Measurements from ENCODE around the gene SBF2.

SBF2 gene

DNA sequence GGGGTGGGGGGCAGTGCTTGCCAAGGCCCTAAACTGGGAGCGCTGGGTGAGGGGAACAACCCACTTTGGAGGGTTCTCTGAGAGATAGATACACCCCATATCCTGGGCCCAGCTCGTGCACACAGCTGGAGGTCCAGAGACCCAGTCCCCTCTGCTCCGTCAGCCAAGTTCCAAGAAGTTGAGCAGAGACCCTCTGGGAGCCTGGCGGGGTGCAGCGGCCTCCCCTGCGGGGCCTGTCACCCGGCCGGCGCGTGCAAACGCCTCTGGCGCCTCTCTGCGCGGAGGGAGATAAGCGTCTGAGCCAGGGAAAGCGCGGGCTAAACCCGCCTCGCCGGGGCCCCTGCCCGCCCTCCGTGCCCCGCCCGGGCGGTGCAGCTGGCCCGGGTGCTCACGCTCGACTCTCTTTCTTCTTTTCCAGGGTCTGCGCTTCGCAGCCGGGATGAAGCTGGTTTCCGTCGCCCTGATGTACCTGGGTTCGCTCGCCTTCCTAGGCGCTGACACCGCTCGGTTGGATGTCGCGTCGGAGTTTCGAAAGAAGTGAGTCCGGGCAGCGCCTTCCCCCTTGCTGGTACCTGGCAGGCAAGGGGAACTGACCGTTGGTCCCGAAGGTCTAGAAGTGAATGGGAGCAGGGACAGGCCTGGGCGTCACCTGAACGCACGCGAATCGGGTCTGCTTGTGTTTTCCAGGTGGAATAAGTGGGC lies 11.4 kb upstream of the SBF2 start:
- Histone ChIP-seq H3K27ac (ENCODE audit: low read depth, low read length) (peak overlapping the region; percentile 92), H3K4me1 (ENCODE audit: control insufficient read depth, insufficient read depth, low read length) (peaks cover 33% of the 10 kb centered on the region)

DNA sequence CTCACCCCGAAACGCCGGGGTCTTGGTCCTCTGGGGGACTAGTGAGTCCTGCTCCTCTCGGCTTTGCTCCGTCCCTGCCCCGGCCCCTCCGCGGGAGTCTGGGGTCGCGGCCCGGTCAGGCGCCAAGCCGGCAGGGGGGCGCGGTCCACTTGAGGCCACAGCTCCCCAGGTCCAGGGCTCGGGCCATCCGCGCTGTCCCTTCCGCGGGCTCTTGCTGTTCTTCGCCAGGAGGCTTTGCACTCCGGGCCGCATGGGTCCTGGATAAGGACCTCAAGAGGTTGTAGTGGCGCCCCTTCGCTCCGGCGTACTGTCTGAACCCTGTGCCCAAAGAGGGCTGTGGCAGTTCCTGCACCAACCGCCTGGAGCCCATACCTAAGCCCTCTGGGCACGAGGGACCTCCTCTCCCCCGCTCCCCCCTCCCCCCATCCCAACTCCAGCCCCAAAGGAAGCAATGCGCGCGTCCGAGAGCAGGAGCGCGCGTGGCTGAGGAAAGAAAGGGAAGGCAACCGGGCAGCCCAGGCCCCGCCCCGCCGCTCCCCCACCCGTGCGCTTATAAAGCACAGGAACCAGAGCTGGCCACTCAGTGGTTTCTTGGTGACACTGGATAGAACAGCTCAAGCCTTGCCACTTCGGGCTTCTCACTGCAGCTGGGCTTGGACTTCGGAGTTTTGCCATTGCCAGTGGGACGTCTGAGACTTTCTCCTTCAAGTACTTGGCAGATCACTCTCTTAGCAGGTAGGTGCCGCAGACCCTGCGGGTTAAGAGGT lies 10.7 kb upstream of the SBF2 start, which contains the start of gene ADM:
Gene ADM (plus strand): TSS at position 579 of the 767 bp plus-strand sequence. CDS start 628 bp downstream, outside the sequence.
- Histone ChIP-seq H3K27ac (ENCODE audit: low read depth, low read length) (peak within 1 kb of the TSS; percentile 92), H3K4me3 (ENCODE audit: low read depth, low read length) (peak within 1 kb of the TSS; percentile 80), H3K9ac (ENCODE audit: low read depth, low read length) (peak within 1 kb of the TSS; percentile 74), H3K4me1 (ENCODE audit: control insufficient read depth, insufficient read depth, low read length) (peaks cover 26% of the 10 kb centered on the region), H3K9me3 (ENCODE audit: control insufficient read depth, insufficient read depth, low read length) (no peaks in the 10 kb centered on the region), H3K27me3 (ENCODE audit: control insufficient read depth, insufficient read depth, low read length) (peaks cover 69% of the 10 kb centered on the region), H3K36me3 (ENCODE audit: control insufficient read depth, insufficient read depth, low read length) (peaks cover 12% of the 10 kb centered on the region; the same call in 1 of the 2 replicates)

More for the DNA sequence above, 11.4 kb upstream of the SBF2 start:
- Histone ChIP-seq H3K4me3 (ENCODE audit: low read depth, low read length) (peak overlapping the region; percentile 80), H3K36me3 (ENCODE audit: control insufficient read depth, insufficient read depth, low read length) (peaks cover 11% of the 10 kb centered on the region; the same call in 1 of the 2 replicates), H3K9ac (ENCODE audit: low read depth, low read length) (peak overlapping the region; percentile 74), H3K27me3 (ENCODE audit: control insufficient read depth, insufficient read depth, low read length) (peaks cover 69% of the 10 kb centered on the region), H3K9me3 (ENCODE audit: control insufficient read depth, insufficient read depth, low read length) (no peaks in the 10 kb centered on the region)

DNA sequence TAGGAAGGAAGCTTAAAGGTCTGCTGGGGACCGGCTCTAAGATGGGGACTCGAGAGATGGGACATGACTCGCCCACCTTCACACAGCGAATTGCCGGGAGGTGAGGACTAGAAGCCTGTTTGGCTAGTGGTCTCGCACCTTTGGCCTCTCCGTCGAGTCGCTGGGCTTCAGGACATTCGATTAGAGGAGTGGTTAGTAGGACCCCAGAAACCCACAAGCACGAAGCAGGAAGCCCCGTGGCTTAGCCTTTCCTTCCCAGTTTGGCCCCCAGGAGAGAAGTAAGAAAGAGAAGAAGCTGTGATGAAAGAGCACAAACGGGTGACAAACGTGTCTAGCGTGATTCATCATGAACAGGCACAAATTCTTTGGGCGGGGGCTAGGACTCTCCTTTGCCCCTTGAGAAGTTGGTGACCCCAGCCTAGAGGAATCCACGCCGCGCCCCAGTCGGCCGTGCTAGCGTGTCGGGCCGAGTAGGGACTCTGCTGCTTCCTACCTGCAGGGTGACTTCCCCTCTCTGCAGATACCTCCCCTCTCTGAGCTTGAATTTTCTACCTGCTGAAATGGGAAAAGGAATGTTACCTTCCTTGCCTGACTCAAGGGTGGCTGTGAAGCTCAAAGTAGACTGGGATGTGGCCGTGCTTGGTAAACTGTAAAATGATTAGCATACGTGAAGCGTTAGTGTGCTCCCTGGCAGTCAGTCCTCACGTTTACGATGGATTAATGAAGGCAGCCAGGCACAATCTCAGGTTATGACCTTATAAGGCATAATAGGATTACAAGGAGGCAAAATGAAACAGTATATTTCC lies 9.7 kb upstream of the SBF2 start:
- Histone ChIP-seq H3K9ac (ENCODE audit: low read depth, low read length) (peak overlapping the region; percentile 65), H3K27me3 (ENCODE audit: control insufficient read depth, insufficient read depth, low read length) (peaks cover 65% of the 10 kb centered on the region), H3K27ac (ENCODE audit: low read depth, low read length) (peak overlapping the region; percentile 92)

DNA sequence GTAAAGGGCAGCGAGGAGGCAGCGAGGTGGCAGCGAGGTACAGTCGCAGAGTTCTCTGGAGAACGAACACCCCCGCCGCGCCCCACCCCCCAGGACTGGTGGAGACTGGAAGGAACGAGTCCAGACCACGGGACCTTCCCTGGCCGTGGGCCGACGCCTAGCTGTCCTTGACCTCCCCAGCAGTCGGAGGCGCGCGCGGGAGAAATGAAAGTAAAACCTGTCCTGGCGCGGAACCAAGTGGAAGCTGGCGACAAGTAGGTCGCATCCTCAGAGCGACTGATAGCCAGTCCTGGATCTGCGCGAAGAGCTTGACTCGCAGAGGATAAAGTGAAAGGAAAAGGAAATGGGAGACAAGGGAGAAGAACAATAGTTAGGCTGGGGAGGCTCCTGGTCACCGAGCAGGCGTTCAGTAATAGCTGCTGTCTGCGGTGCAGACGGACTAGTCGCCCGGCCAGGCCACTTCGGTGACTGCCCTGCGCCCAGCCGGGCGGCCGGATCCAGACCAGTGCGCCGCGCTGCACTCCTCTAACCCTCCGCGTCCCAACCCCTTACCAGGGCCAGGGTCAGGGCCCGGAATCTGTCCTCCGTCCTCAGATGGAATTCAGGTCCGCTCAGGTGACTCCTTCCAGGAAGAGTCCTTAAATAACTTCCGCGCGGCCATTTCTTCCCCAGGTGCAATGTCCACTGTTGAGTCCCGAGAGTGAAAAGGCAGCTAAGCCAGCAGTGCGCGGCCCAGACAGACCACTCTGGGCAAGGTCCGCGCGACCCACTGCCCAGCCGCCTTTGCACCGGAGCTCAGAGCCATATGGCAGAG lies 8.9 kb upstream of the SBF2 start:
- Histone ChIP-seq H3K4me1 (ENCODE audit: control insufficient read depth, insufficient read depth, low read length) (peaks cover 11% of the 10 kb centered on the region), H3K4me3 (ENCODE audit: low read depth, low read length) (peak overlapping the region; percentile 80), H3K27ac (ENCODE audit: low read depth, low read length) (peak overlapping the region; percentile 92), H3K9ac (ENCODE audit: low read depth, low read length) (peak overlapping the region; percentile 65), H3K36me3 (ENCODE audit: control insufficient read depth, insufficient read depth, low read length) (peaks cover 16% of the 10 kb centered on the region; the same call in 1 of the 2 replicates), H3K27me3 (ENCODE audit: control insufficient read depth, insufficient read depth, low read length) (peaks cover 58% of the 10 kb centered on the region), H3K9me3 (ENCODE audit: control insufficient read depth, insufficient read depth, low read length) (no peaks in the 10 kb centered on the region)

More for the DNA sequence above, 9.7 kb upstream of the SBF2 start:
- H3K36me3 ChIP-seq (ENCODE audit: control insufficient read depth, insufficient read depth, low read length) = peaks cover 16% of the 10 kb centered on the region; the same call in 1 of the 2 replicates
- H3K9me3 ChIP-seq (ENCODE audit: control insufficient read depth, insufficient read depth, low read length) = no peaks in the 10 kb centered on the region
- H3K4me3 ChIP-seq (ENCODE audit: low read depth, low read length) = peak overlapping the region; percentile 80
- H3K4me1 ChIP-seq (ENCODE audit: control insufficient read depth, insufficient read depth, low read length) = peaks cover 17% of the 10 kb centered on the region

DNA sequence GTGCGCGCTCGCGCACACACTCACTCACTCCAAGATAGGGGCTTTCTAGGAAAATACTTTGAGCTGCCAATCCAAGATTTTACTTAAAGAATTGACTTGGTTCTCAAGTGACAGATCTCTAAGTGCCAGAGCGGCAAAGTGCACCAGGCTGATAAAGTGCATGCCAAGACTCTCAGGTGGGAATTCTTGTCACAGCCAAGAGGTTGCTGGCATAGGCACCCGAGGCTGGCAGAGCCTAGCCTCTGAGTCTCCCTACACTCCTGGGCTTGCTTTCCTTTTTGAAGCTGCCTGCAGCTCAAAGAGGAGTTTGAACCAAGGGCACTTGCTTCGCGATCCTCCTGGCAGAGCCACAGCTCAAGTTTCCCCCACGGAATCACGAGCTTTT lies 8.3 kb upstream of the SBF2 start:
- Histone ChIP-seq H3K36me3 (ENCODE audit: control insufficient read depth, insufficient read depth, low read length) (peaks cover 16% of the 10 kb centered on the region; the same call in 1 of the 2 replicates), H3K4me1 (ENCODE audit: control insufficient read depth, insufficient read depth, low read length) (peaks cover 11% of the 10 kb centered on the region), H3K9me3 (ENCODE audit: control insufficient read depth, insufficient read depth, low read length) (no peaks in the 10 kb centered on the region), H3K27me3 (ENCODE audit: control insufficient read depth, insufficient read depth, low read length) (peaks cover 58% of the 10 kb centered on the region), H3K9ac (ENCODE audit: low read depth, low read length) (peak overlapping the region; percentile 65), H3K4me3 (ENCODE audit: low read depth, low read length) (peak overlapping the region; percentile 80), H3K27ac (ENCODE audit: low read depth, low read length) (peak overlapping the region; percentile 92)

DNA sequence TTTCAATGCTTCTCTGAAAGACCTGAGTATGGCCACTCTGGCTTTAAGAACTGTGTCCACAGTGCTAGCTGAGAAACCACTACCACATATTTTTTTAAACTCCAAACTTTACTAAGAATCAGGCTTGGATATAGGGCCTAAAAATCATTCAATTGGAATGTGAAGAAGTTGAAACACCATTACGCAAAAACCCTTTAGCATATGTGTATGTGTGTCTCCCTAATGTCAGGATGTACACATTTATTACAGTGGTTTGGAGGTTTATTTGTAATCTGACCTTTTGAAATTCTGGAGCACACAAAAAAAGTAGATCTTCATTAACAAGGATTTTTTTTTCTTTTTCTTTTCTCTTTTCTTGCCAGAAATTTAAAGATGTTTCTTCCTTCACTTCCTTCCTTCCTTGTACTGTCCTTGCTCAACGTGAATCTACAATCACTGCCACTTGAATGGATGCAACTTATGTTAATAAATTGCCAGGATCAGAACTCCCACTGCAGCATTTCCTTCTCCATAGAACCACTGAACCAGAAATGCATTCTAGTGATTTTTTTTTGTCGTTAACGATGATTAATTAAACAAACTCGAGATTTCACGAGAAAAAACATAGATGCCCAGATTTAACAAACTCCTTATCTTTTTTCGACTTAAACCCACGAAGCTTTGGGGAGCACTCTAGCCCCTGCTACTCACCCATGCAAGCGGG lies 7.8 kb upstream of the SBF2 start:
- Histone ChIP-seq H3K27me3 (ENCODE audit: control insufficient read depth, insufficient read depth, low read length) (peaks cover 53% of the 10 kb centered on the region), H3K4me3 (ENCODE audit: low read depth, low read length) (peak overlapping the region; percentile 80), H3K9ac (ENCODE audit: low read depth, low read length) (no peak overlapping the region)

DNA sequence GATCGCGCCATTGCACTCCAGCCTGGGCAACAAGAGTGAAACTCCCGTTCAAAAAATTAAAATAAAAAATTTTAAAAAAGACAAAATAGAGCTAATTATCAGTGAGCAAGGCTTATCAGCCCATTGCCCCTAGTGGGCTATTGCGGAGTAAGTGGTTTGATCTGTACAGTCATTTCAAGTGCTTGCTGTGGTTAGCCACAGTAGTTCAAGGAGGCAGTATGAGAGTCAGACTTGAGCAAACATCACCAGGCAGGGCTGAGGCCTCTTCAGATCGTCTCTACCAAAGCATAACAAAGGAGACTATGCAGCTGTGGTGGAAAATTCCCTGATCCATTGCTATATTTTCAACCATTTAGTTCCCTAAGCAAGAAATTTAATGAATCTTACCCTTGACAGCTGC lies 4.3 kb upstream of the SBF2 start:
- H3K27me3 ChIP-seq (ENCODE audit: control insufficient read depth, insufficient read depth, low read length) = peaks cover 33% of the 10 kb centered on the region

More for the DNA sequence above, 7.8 kb upstream of the SBF2 start:
- peaks cover 11% of the 10 kb centered on the region for H3K4me1 ChIP-seq (ENCODE audit: control insufficient read depth, insufficient read depth, low read length)
- H3K9me3 ChIP-seq (ENCODE audit: control insufficient read depth, insufficient read depth, low read length) = no peaks in the 10 kb centered on the region
- no peak overlapping the region for H3K27ac ChIP-seq (ENCODE audit: low read depth, low read length)
- H3K36me3 ChIP-seq (ENCODE audit: control insufficient read depth, insufficient read depth, low read length) = peaks cover 13% of the 10 kb centered on the region; the same call in 1 of the 2 replicates

DNA sequence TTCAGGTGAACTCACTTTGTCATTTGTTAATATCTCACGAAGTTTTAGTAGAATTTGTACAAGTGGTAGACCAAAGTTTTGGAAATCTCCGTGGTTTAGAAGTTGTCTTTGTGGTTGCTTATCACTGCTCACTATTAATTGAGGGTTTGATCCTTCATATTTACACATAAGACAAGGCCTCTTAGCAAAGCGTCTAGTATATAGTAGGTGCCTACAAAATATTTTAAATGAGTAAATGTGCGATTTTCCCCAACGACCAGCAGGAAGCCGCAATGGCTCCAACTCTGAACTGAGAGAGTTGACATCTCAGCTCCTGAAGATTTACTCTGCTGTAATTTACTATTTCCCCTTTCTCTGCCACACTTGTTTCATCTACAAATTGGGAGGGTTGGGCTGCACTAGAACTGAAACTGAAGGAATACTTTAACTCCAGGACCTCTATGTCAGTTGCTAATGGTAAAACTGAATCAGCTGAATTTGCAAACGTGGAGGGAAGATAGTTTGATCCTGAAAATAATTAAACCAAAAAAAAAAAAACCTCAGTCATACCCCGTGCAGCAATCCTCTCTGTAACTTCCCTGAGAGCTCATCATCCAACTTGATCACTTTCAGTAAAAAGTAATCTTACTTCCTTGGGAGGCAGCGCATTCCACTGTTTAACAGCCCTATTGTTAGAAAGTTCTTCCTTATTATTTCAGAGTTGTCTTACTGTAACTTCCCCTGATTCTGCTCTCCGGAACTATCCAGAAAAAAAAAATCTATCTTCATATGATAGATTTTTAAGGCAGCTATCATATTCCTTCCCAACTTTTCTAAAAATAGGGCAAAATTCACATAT lies 1.3 kb upstream of the SBF2 start:
- Histone ChIP-seq H3K9ac (ENCODE audit: low read depth, low read length) (peak overlapping the region; percentile 57), H3K4me3 (ENCODE audit: low read depth, low read length) (peak overlapping the region; percentile 87), H3K27ac (ENCODE audit: low read depth, low read length) (peak overlapping the region; percentile 94), H3K4me1 (ENCODE audit: control insufficient read depth, insufficient read depth, low read length) (peaks cover 27% of the 10 kb centered on the region), H3K9me3 (ENCODE audit: control insufficient read depth, insufficient read depth, low read length) (no peaks in the 10 kb centered on the region), H3K27me3 (ENCODE audit: control insufficient read depth, insufficient read depth, low read length) (peaks cover 6% of the 10 kb centered on the region; the same call in 1 of the 2 replicates), H3K36me3 (ENCODE audit: control insufficient read depth, insufficient read depth, low read length) (0 out of 2 replicates have a peak, but pooled peaks cover 5% of the 10 kb centered on the region)

More for the DNA sequence above, 4.3 kb upstream of the SBF2 start:
- H3K4me3 ChIP-seq (ENCODE audit: low read depth, low read length) = no peak overlapping the region
- no peak overlapping the region for H3K27ac ChIP-seq (ENCODE audit: low read depth, low read length)
- peaks cover 22% of the 10 kb centered on the region for H3K4me1 ChIP-seq (ENCODE audit: control insufficient read depth, insufficient read depth, low read length)
- H3K9ac ChIP-seq (ENCODE audit: low read depth, low read length) = no peak overlapping the region
- 0 out of 2 replicates have a peak, but pooled peaks cover 5% of the 10 kb centered on the region for H3K36me3 ChIP-seq (ENCODE audit: control insufficient read depth, insufficient read depth, low read length)
- no peaks in the 10 kb centered on the region for H3K9me3 ChIP-seq (ENCODE audit: control insufficient read depth, insufficient read depth, low read length)
